ENCODE measurements around the gene UBE2U. TPM values are rescaled to one million over a fixed set of nuclear protein-coding genes. Genes with fewer than 3 reads are reported as not detected.

Gene UBE2U
- total RNA-seq, 1 donor from 2014 or later = not detected

- DNase-seq (ENCODE audit: low spot score) (no peak), ATAC-seq (no peak)
- intact Hi-C loops (cut with DNase I) = no loop called here
Measured at GRCh38 chr1:64315402-64315801, 112.0 kb downstream of the UBE2U start.

Data from sciatic nerve (tissue), 2 donors.